Measurements from ENCODE around the gene PTBP2.
"Not testable (repeated sequence)": the region's sequence is repeated elsewhere in the genome, so short reads cannot be mapped to it uniquely, and the experiment has no call there.

Gene PTBP2

DNA sequence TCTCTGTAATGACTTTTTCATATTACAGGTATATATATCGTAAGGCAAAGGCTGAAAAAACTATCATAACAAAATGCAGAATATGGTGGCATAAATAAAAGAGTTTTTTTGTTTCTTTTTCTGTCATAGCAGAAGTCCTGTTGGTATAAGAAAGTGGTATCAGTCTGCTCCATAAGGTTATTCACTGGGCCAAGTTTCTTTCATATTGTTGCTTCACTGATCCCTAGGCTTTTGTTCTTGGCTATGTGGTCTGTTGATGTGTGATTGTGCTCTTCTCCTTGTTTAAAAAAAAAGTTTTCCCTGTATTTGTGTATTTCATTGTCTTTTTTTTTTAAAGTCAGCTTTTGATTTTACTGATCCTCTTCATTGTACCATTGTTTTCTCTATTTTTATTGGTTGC, 26.0 kb downstream of the PTBP2 start:
- POLR2A ChIA-PET: no interaction called here
- DNase-seq (ENCODE audit: extremely low spot score): no peak
- CTCF ChIA-PET: no interaction called here
- TF ChIP-seq, protein P1, sequence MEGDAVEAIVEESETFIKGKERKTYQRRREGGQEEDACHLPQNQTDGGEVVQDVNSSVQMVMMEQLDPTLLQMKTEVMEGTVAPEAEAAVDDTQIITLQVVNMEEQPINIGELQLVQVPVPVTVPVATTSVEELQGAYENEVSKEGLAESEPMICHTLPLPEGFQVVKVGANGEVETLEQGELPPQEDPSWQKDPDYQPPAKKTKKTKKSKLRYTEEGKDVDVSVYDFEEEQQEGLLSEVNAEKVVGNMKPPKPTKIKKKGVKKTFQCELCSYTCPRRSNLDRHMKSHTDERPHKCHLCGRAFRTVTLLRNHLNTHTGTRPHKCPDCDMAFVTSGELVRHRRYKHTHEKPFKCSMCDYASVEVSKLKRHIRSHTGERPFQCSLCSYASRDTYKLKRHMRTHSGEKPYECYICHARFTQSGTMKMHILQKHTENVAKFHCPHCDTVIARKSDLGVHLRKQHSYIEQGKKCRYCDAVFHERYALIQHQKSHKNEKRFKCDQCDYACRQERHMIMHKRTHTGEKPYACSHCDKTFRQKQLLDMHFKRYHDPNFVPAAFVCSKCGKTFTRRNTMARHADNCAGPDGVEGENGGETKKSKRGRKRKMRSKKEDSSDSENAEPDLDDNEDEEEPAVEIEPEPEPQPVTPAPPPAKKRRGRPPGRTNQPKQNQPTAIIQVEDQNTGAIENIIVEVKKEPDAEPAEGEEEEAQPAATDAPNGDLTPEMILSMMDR (IDR thresholded peaks at IDR 0.05; ENCODE audit: control extremely low read depth, extremely low read depth, low read depth, missing control alignments): no peak

- ChIA-PET CTCF (no interaction called here), POLR2A (no interaction called here)
- DNase-seq (ENCODE audit: extremely low spot score): no peak
- TF ChIP-seq, protein P1 (IDR thresholded peaks at IDR 0.05; ENCODE audit: control extremely low read depth, extremely low read depth, low read depth, missing control alignments): no peak
These were observed 26.5 kb downstream of the PTBP2 start for GRCh38 chr1:96748078-96748477.

DNA sequence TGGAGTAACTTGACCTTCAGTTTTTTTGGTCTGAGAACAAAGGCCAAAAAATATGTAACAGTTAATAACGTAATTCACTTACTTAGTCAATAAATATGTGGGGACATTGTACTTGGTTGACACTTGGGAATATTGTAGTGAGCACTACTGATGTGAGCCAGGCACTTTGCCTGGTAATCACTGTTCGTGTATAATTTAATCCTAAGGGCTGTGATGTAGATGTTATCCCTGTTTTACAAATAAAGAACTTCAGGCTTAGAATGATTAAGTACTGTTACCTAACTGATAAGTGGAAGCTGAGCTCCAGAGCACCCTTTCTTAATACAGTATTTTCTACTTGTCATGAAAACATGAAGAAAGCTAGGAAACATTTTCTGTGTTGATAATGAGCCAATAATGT, 28.0 kb downstream of the PTBP2 start:
- CTCF ChIA-PET: no interaction called here
- POLR2A ChIA-PET: no interaction called here
- TF ChIP-seq, protein P1 (IDR thresholded peaks at IDR 0.05; ENCODE audit: control extremely low read depth, extremely low read depth, low read depth, missing control alignments): no peak
- DNase-seq (ENCODE audit: extremely low spot score): no peak

GRCh38 chr1:96752394-96752793, 30.8 kb downstream of the PTBP2 start:
- ChIA-PET CTCF (no interaction called here), POLR2A (no interaction called here)
- TF ChIP-seq, protein P1 (IDR thresholded peaks at IDR 0.05; ENCODE audit: control extremely low read depth, extremely low read depth, low read depth, missing control alignments): no peak
- no peak for DNase-seq (ENCODE audit: extremely low spot score)

- DNase-seq (ENCODE audit: extremely low spot score): no peak
- TF ChIP-seq, protein P1 (IDR thresholded peaks at IDR 0.05; ENCODE audit: control extremely low read depth, extremely low read depth, low read depth, missing control alignments): no peak
- CTCF ChIA-PET: no interaction called here
- POLR2A ChIA-PET: no interaction called here
These were observed 35.2 kb downstream of the PTBP2 start for GRCh38 chr1:96756789-96757188.

GRCh38 chr1:96762586-96762985, 41.0 kb downstream of the PTBP2 start:
- POLR2A ChIA-PET; CTCF ChIA-PET; DNase-seq (ENCODE audit: extremely low spot score): not testable (repeated sequence)

DNA sequence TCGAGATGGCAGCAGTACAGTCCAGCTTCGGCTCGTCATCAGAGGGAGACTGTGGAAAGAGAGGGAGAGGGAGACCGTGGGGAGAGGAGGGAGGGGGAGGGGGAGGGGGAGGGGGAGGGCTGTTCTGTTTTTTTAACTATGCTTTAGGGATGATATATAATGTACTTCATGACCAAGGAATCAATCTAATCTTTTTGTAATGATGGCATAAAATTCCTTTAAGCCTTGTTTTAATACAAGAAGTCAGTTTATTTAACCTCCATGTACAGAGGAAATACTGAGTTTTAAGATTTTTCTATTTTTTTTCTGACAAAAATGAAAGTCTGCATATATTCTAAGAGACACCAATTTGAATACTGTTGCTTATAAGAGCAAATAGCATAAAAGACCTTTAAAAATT, 41.9 kb downstream of the PTBP2 start:
- ChIA-PET CTCF (no interaction called here), POLR2A (no interaction called here)
- DNase-seq (ENCODE audit: extremely low spot score): no peak
- TF ChIP-seq, protein P1 (IDR thresholded peaks at IDR 0.05; ENCODE audit: control extremely low read depth, extremely low read depth, low read depth, missing control alignments): no peak
